A549 treated with ZK216348 at 1 μM for 4 hours (cell line): ENCODE results near the gene MCF2L. TPM values are rescaled to one million over a fixed set of nuclear protein-coding genes. Genes with fewer than 3 reads are reported as not detected.

Experiments used
- total RNA-seq: library from RNA; stranded (reverse); fragments of 200-300 nt; extraction: Qiagen RNA extraction; gene quantifications from 5 replicates; pipeline ENCODE4 v1.2.3, GENCODE V29; 2022; ENCODE audit warnings: low read depth

MCF2L gene, protein sequence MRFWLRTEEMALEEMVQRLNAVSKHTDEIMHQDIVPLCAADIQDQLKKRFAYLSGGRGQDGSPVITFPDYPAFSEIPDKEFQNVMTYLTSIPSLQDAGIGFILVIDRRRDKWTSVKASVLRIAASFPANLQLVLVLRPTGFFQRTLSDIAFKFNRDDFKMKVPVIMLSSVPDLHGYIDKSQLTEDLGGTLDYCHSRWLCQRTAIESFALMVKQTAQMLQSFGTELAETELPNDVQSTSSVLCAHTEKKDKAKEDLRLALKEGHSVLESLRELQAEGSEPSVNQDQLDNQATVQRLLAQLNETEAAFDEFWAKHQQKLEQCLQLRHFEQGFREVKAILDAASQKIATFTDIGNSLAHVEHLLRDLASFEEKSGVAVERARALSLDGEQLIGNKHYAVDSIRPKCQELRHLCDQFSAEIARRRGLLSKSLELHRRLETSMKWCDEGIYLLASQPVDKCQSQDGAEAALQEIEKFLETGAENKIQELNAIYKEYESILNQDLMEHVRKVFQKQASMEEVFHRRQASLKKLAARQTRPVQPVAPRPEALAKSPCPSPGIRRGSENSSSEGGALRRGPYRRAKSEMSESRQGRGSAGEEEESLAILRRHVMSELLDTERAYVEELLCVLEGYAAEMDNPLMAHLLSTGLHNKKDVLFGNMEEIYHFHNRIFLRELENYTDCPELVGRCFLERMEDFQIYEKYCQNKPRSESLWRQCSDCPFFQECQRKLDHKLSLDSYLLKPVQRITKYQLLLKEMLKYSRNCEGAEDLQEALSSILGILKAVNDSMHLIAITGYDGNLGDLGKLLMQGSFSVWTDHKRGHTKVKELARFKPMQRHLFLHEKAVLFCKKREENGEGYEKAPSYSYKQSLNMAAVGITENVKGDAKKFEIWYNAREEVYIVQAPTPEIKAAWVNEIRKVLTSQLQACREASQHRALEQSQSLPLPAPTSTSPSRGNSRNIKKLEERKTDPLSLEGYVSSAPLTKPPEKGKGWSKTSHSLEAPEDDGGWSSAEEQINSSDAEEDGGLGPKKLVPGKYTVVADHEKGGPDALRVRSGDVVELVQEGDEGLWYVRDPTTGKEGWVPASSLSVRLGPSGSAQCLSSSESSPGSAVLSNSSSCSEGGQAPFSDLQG
- 0.09 to 1.4 TPM (median 0.41 TPM) in 5 replicates for total RNA-seq

DNA sequence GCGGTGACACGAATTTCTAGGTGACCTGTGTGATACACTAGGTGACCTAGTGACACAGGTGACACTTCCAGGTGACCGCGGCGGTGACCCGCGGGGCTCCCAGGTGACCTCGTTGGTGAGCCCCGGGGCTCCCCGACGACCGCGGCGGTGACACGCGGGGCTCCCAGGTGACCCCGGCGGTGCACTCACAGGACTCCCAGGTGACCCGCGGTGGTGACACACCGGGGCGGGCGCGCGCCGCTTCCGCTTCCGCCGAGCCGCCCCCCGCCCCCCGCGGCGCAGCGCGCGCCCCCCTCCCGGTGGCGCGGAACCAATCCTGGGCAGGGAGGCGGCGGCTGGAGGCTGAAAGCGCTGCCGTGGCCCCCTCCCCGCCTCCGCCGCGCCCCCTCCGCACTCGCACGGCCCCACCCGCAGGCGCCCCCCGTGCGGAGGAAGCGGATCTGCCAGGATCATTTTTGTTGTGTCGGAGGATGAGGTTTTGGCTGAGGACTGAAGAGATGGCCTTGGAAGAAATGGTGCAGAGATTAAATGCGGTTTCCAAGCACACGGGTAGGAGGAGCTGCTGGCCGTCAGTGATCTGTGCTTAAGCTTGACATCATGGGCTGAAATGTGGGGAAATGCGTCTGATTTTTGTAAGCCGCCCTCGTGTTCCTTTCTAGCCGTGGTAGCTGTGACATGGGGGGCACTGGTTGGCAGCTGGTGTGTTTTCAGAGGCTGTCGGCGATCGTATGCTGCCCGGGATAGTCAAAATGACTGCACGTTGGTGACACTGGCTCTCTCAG lies at the start of gene MCF2L:
Gene MCF2L (plus strand): TSS at position 305 of the 782 bp plus-strand sequence. CDS start 166 bp downstream, at position 471.

DNA sequence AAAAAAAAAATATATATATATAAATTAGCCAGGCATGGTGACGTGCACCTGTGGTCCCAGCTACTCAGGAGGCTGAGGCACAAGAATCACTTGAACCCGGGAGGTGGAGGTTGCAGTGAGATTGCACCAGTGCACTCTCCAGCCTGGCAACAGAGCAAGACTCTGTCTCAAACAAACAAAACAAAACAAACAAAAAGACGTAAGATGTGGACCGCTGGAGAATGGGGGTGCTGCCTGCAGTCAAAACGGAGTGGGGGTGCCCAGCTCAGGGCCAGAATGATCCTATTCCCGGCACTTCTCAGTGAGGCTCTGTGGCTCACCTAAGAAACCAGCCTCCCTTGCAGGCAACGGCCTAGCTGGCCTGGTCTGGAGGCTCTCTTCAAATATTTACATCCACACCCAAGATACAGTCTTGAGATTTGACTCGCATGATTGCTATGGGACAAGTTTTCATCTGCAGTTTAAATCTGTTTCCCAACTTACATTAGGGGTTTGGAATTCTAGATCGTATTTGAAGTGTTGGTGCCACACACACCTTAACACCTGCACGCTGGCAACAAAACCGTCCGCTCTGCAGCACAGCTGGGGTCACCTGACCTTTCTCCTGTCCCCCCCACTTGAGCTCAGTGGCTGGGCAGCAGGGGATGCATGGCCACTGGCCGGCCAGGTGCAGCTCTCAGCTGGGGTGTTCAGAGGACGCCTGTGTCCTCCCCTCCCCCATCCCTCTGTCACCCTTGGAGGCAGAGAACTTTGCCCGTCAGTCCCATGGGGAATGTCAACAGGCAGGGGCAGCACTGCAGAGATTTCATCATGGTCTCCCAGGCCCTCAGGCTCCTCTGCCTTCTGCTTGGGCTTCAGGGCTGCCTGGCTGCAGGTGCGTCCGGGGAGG lies 136.3 kb downstream of the MCF2L start, which contains the start of gene F7:
Gene F7 (plus strand): TSS at position 760 of the 889 bp plus-strand sequence. CDS start 51 bp downstream, at position 811.

DNA sequence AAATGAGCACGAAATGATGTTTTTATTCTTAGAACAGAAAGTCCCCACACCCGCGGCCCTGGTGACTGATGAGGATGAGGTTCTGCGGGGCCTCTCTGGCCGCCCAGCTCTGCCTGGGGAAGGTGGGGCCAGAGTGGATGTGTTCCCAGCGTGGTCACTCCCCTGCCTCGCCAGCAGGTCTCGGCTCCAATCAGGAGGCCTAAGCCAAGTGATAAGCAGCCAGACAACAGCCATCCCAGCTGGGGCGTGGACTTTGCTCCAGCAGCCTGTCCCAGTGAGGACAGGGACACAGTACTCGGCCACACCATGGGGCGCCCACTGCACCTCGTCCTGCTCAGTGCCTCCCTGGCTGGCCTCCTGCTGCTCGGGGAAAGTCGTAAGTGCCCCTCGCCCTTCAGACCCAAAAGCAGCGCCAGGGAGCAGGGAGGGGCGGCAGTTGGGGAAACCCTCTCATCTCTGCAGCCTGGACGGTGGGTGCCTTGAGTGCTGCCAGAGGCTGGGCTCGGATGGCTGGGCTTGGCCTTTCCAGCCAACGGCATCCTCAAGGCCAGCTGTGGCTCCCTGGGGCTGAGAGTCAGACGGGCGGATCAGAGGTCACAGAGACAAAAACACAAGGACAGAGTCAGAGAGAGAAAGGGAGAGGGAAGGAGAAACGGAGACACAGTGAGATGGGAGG lies 153.7 kb downstream of the MCF2L start, which contains the start of gene F10:
Gene F10 (plus strand): TSS at position 250 of the 676 bp plus-strand sequence. CDS start 57 bp downstream, at position 307.

Other genes starting within 250 kb of the MCF2L start
- gene F7, start 136.6 kb downstream of the MCF2L start, total RNA-seq: 0.07 to 0.13 TPM (median 0.11 TPM) in 5 replicates
- gene F10, start 153.6 kb downstream of the MCF2L start, total RNA-seq: not detected in 5 replicates
- gene PROZ, start 189.4 kb downstream of the MCF2L start, total RNA-seq: not detected in 5 replicates
- gene PCID2, start 239.5 kb downstream of the MCF2L start, total RNA-seq: 37.5 to 45.3 TPM (median 43.7 TPM) in 5 replicates
- gene CUL4A, start 240.4 kb downstream of the MCF2L start, total RNA-seq: 51.5 to 74.4 TPM (median 57.4 TPM) in 5 replicates